GM12872 (cell line): ENCODE measurements around the gene C3orf38.
A peak's percentile ranks its signal among the peaks of the same experiment; 100 is the strongest.

ENCODE experiments used
- TF ChIP-seq, protein P1 (sequence below): IDR thresholded peaks from 3 replicates; pipeline ENCODE4 v1.5.1; 2011; ENCODE audit warnings: low read depth, mild to moderate bottlenecking, low read length, moderate library complexity; ENCODE audit not compliant: insufficient read depth

The C3orf38 gene

DNA sequence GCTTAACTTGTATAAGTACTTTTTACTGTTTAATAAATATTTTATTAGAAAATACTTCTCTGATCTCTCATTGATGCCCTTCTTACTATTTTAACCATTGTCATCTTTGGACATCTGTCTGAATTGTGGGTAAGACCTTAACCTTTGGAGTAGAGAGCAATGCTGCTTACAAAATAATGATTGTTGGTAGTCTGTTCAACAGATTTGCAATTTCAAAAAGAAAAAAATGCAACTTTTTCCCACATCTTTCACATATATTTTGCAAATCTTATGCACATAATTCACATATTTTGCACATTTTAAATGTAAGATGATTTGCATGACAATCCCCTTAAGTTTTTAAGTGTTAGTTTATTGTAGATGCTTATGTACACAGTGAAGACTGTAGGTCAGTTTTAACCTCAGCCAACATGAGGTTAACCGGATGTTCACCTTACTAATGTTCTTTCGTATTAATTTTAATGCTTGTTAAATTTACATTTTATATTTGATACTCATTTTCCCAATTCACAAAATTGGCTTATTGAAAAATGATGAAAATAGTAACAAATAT lies 16.7 kb downstream of the C3orf38 start:
- TF ChIP-seq, protein P1, sequence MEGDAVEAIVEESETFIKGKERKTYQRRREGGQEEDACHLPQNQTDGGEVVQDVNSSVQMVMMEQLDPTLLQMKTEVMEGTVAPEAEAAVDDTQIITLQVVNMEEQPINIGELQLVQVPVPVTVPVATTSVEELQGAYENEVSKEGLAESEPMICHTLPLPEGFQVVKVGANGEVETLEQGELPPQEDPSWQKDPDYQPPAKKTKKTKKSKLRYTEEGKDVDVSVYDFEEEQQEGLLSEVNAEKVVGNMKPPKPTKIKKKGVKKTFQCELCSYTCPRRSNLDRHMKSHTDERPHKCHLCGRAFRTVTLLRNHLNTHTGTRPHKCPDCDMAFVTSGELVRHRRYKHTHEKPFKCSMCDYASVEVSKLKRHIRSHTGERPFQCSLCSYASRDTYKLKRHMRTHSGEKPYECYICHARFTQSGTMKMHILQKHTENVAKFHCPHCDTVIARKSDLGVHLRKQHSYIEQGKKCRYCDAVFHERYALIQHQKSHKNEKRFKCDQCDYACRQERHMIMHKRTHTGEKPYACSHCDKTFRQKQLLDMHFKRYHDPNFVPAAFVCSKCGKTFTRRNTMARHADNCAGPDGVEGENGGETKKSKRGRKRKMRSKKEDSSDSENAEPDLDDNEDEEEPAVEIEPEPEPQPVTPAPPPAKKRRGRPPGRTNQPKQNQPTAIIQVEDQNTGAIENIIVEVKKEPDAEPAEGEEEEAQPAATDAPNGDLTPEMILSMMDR: no peak

DNA sequence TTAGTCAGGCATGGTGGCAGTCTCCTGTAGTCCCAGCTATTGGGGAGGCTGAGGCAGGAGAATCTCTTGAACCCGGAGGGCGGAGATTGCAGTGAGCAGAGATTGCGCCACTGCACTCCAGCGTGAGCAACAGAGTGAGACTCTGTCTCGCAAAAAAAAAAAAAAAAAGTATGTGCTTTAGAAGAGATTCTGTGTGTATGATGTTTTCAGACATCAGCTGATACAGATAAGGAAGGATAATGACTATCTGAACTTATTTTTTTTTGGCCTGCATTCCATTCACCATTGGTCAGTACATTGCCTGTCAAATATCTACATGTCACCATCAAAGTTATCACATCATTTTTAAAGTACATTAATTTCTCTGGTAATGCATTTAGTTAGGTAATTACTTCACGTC lies 17.4 kb downstream of the C3orf38 start:
- TF ChIP-seq, protein P1: no peak

DNA sequence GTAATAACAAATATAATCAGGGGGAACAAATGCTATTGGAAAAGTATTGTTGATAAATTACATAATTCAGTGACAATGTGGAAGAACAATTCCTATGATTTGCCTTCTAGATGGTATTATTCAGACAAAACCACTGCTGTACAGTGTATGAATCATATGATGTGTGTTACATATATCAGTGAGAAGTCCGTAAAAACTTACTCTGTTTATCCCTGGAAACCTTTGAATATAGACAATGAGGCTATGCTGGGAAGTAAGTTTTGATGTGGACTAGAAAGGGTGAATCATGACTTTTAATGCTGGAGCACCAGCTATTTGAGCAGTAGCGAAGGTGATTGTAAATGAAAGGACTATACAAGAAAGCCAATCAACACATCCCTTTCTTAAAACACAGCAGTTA lies 17.9 kb downstream of the C3orf38 start:
- TF ChIP-seq, protein P1: no peak

DNA sequence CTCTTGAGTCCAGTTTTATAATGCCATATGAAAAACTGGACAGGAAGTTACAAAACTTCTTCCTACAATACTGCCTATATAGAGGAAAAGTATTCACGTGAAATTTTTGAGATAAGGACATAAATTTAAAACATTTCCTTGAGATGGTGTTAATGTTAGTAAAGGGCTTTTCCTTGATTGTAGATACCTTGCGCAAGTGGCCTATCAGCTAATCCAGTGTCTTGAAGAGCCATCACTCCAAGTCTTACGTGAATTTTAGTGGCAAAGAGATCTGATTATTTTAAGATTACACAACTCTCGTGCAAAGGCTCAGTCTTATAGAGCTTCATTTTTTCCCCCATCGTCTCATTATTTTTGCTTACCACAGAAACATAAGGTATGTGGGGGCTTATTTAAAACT lies 18.4 kb downstream of the C3orf38 start:
- TF ChIP-seq, protein P1: no peak

DNA sequence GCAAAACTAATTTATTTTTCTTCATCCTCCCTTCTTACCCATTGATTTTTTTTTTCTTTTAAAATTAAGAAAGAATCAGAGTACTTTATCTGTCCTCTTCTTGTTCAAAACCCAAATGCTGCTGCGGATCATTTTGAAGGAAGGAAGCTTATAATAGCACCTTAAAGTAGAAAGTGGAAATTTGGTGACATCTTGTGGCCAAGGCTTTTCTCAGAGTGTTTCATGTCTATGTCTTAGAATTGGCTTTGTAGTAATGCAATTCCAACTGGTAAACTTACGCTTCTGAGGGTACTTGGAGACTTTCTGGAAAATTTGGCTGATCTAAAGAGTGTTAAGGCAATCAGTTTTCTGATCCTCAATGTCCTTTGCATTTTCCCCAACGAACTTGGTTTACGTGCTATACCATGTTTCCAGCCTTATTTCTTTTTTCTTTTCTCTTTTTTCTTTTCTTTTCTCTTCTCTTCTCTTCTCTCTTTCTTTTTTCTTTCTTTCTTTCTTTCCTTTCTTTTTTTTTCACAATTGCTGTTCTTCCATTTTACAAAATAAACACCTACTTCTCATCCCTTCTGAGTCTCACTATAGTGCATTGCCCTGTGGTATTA lies 30.7 kb downstream of the C3orf38 start:
- TF ChIP-seq, protein P1: peak; percentile 53; the same call in 2 of the 3 replicates

DNA sequence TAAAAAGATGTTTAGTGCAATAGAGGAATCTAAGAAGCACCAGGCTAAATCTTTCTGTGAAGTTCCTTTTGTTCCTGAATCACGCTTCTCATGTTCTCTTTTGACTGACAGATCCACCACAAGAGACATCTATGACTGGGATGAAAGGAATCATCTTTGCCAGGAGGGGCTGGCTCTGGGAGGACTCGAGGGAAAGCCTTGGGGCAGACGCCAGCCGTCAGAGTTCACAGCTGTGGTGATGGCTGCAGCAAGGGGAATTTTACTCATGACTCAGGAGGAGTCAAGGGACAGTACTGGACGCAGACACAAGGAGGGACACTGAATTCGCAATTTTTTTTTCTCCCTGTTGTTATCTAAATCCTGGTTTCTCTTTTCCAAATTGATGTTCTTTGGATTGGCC lies 38.7 kb downstream of the C3orf38 start:
- TF ChIP-seq, protein P1: no peak

DNA sequence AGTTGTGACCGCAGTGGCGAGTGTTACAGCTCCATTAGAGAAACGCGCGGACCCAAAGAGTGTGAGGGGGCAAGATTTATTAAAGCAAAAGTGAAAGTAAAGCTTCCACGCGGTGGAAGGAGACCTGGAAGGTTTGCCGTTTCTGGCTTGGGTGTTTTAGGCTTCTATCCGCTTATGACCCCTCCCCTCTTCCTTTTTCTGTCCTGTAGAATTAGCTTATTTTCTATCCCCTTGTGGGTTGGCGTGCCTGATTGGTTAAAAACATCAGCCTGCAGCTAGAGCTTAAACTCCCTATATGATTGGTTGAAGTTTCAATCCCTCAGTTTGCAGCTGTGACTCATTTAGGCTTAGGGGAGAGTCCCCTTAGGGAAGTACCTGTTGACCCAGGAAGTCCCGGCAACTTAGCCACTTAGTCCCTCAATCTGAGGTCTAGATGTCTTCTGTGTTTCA lies 39.6 kb downstream of the C3orf38 start:
- TF ChIP-seq, protein P1: no peak
